K562 (cell line): Measurements from ENCODE around the gene LARP4B. TPM values are rescaled to one million over a fixed set of nuclear protein-coding genes. Genes with fewer than 3 reads are reported as not detected.

ENCODE experiments used
- ATAC-seq: fragments of 200-7000 bp; cut with Tn5 transposase; 3 replicates; pipeline ENCODE4 v1.9.1; 2020; ENCODE audit warnings: moderate library complexity
- BruUV-seq: library from RNA; stranded (reverse); fragments of 400-500 nt; replicated peaks from 2 replicates; lab custom pipeline; 2021; lab: Mats Ljungman, UMichigan
- CTCF ChIA-PET: fragments of 300-600 bp; formaldehyde crosslinking; extraction: SDS; loops from one replicate; lab custom pipeline; 2021; ENCODE audit warnings: low intra/inter-chr PET ratio; lab: Yijun Ruan, JAX
- POLR2A ChIA-PET: fragments of 300-600, 350-650 bp; sonication (Branson Sonifier 250); formaldehyde crosslinking; extraction: SDS; loops from one replicate; lab custom pipeline; 2021; ENCODE audit warnings: antibody characterized with exemption, inconsistent platforms; lab: Yijun Ruan, JAX
- DNase-seq, 4 experiments: peaks; one replicate each; pipeline versions ENCODE4 v3.0.0 to v3.0.0-alpha.2; 2011 to 2018; ENCODE audit warnings: low spot score in 3 of 4, mixed read lengths in 3 of 4; ENCODE audit errors: extremely low read depth in 1 of 4
- FAIRE-seq: peaks from 2 replicates; lab custom pipeline; 2011; peaks lifted over from hg19 to GRCh38; lab: Jason Lieb, UNC
- H2AFZ ChIP-seq: 2 replicates; pipeline ENCODE4 v1.6.0; 2011; ENCODE audit warnings: low read depth, low read length, control low read depth, inconsistent platforms
- H3K27ac ChIP-seq: fragments of 200-600 bp; 3 replicates; pipeline ENCODE4 v1.8.0; 2011; ENCODE audit warnings: low read depth, mild to moderate bottlenecking, control low read depth, inconsistent platforms, low read length, moderate library complexity, mixed read lengths; ENCODE audit errors: extremely low read depth
- H3K27me3 ChIP-seq, 2 experiments: fragments of 300-600 bp in 1 of 2; 2 replicates in 1 of 2; 3 replicates in 1 of 2; pipeline versions ENCODE4 v1.6.0 to v1.8.0; 2011; ENCODE audit warnings: inconsistent platforms in 2 of 2, low read length in 2 of 2, mild to moderate bottlenecking in 1 of 2, mixed read lengths in 1 of 2, moderate library complexity in 1 of 2; ENCODE audit not compliant: control insufficient read depth in 2 of 2, insufficient read depth in 2 of 2
- H3K36me3 ChIP-seq: fragments of 300-600 bp; 3 replicates; pipeline ENCODE4 v1.8.0; 2011; ENCODE audit warnings: mild to moderate bottlenecking, low read length, inconsistent platforms; ENCODE audit not compliant: control insufficient read depth, insufficient read depth
- H3K4me1 ChIP-seq, 2 experiments: fragments of 200-600 bp in 1 of 2; replicated peaks in 1 of 2; 2 replicates in 1 of 2; 3 replicates in 1 of 2; pipeline versions ENCODE4 v1.5.1 to v1.8.0; 2011; ENCODE audit warnings: inconsistent platforms in 2 of 2, low read length in 2 of 2, mild to moderate bottlenecking in 1 of 2, mixed read lengths in 1 of 2, moderate library complexity in 1 of 2; ENCODE audit not compliant: control insufficient read depth in 2 of 2, insufficient read depth in 2 of 2
- H3K4me2 ChIP-seq: 2 replicates; pipeline ENCODE4 v1.6.1; 2011; ENCODE audit warnings: low read length, control low read depth, inconsistent platforms, mixed read lengths; ENCODE audit not compliant: insufficient read depth
- H3K4me3 ChIP-seq: fragments of 200-600 bp; sonication (generic), shearing (Covaris generic); 2 replicates; pipeline ENCODE4 v1.5.1; 2016; ENCODE audit warnings: control low read depth, inconsistent platforms
- H3K79me2 ChIP-seq: fragments of 200-600 bp; 3 replicates; pipeline ENCODE4 v1.8.0; 2011; ENCODE audit warnings: low read length, inconsistent platforms; ENCODE audit not compliant: control insufficient read depth, insufficient read depth
- H3K9ac ChIP-seq, 2 experiments: 2 replicates each; pipeline versions ENCODE4 v1.6.0 to v1.6.1; 2011; ENCODE audit warnings: low read depth in 2 of 2, low read length in 2 of 2, control low read depth in 1 of 2, inconsistent platforms in 1 of 2, mild to moderate bottlenecking in 1 of 2, mixed read lengths in 1 of 2; ENCODE audit not compliant: insufficient read depth in 1 of 2
- H3K9me1 ChIP-seq: one replicate; pipeline ENCODE4 v1.6.0; 2011; ENCODE audit warnings: inconsistent platforms, mild to moderate bottlenecking, low read length, moderate library complexity; ENCODE audit not compliant: control insufficient read depth, insufficient read depth
- H3K9me3 ChIP-seq: replicated peaks from 2 replicates; pipeline ENCODE4 v1.5.1; 2011; ENCODE audit warnings: low read depth, low read length, inconsistent platforms; ENCODE audit not compliant: control insufficient read depth, insufficient read depth
- H4K20me1 ChIP-seq: replicated peaks from 2 replicates; pipeline ENCODE4 v1.6.1; 2011; ENCODE audit warnings: low read length, inconsistent platforms, mixed read lengths; ENCODE audit not compliant: control insufficient read depth, insufficient read depth
- ARID2 ChIP-seq: fragments of 450-650 bp; IDR thresholded peaks from 2 replicates; pipeline ENCODE4 v1.6.1; 2017; ENCODE audit warnings: antibody characterized with exemption, mild to moderate bottlenecking
- DNMT1 ChIP-seq: fragments of 450-650 bp; IDR thresholded peaks from 2 replicates; pipeline ENCODE4 v1.6.1; 2016; ENCODE audit warnings: antibody characterized with exemption, mild to moderate bottlenecking
- HMG20B ChIP-seq: fragments of 250-450 bp; sonication (Bioruptor Pico); IDR thresholded peaks from 2 replicates; pipeline ENCODE4 v1.5.0; 2021; ENCODE audit warnings: mild to moderate bottlenecking
- KAT2B ChIP-seq: IDR thresholded peaks from one replicate; pipeline ENCODE4 v1.6.1; 2012; ENCODE audit warnings: low read depth, mild to moderate bottlenecking, control low read depth, inconsistent platforms, low read length, moderate library complexity
- MAFF ChIP-seq: IDR thresholded peaks from 2 replicates; pipeline ENCODE4 v1.6.1; 2012; ENCODE audit warnings: low read length, improper control_type of control experiment
- POLR3A ChIP-seq: IDR thresholded peaks from 2 replicates; pipeline ENCODE4 v1.6.1; 2011; ENCODE audit warnings: borderline replicate concordance, mild to moderate bottlenecking, moderate library complexity; ENCODE audit not compliant: insufficient read length, insufficient read depth; ENCODE audit errors: extremely low read depth
- RBM14 ChIP-seq: fragments of 200-400 bp; formaldehyde crosslinking; IDR thresholded peaks from 2 replicates; pipeline ENCODE4 v1.6.1; 2018; ENCODE audit warnings: low read depth, mild to moderate bottlenecking, low read length, moderate library complexity, borderline replicate concordance; ENCODE audit not compliant: insufficient read depth
- STAT5A ChIP-seq: IDR thresholded peaks from 2 replicates; pipeline ENCODE4 v1.6.1; 2012; ENCODE audit warnings: low read length, inconsistent platforms, borderline replicate concordance
- TGIF2 ChIP-seq: sonication (generic); formaldehyde crosslinking; IDR thresholded peaks from 2 replicates; pipeline ENCODE4 v1.8.1; 2022; ENCODE audit warnings: mild to moderate bottlenecking, missing genetic modification reagents, moderate library complexity
- ZNF224 ChIP-seq: sonication (generic); formaldehyde crosslinking; IDR thresholded peaks from 2 replicates; pipeline ENCODE4 v1.8.0; 2022; ENCODE audit warnings: mild to moderate bottlenecking, missing genetic modification reagents
- ZNF561 ChIP-seq: fragments of 450-650 bp; formaldehyde crosslinking; conservative IDR thresholded peaks from 2 replicates; pipeline ENCODE4 v1.4.0; 2020; ENCODE audit warnings: mild to moderate bottlenecking, moderate library complexity
- ZNF830 ChIP-seq: fragments of 250-450 bp; sonication (Bioruptor Pico); IDR thresholded peaks from 2 replicates; pipeline ENCODE4 v1.5.0; 2021; ENCODE audit warnings: mild to moderate bottlenecking
- WGBS: fragments of 100-300 bp; shearing (Covaris generic); methylation state at CpG from one replicate; pipeline ENCODE4 v1.1.6; 2016; ENCODE audit warnings: low coverage, mixed read lengths; ENCODE audit not compliant: insufficient coverage; ENCODE audit errors: missing lambda C conversion rate; 5-methylcytosine and 5-hydroxymethylcytosine counted together
- in situ Hi-C: fragments of 300-500 bp; cut with MboI; formaldehyde crosslinking; loops from 4 replicates; pipeline ENCODE4 v1.15.0; 2018; ENCODE audit warnings: inconsistent platforms, mixed read lengths
- intact Hi-C: fragments of 100-400 bp; cut with micrococcal nuclease; formaldehyde crosslinking; loops from 2 replicates; pipeline ENCODE4 v1.14.2; 2022
- polyA plus RNA-seq, 8 experiments: library from polyadenylated mRNA; depleted of rRNA in 4 of 8; stranded (reverse) in 5 of 8; unstranded in 3 of 8; fragments of >200 nt; fragmentation: Nextera tagmentation in 2 of 8; fragmentation: Illumina TruSeq in 1 of 8; extraction: Ambion mirVana in 2 of 8; extraction: Trizol in 1 of 8; gene quantifications; 2 replicates each; pipeline versions ENCODE4 v1.2.1 to v1.2.3, GENCODE V29; 2011 to 2014; ENCODE audit warnings: inconsistent platforms in 1 of 8, missing spikeins in 1 of 8
- total RNA-seq, 7 experiments: library from RNA; depleted of rRNA in 6 of 7; stranded (reverse); fragments of >200 nt in 6 of 7; fragmentation: Illumina TruSeq in 2 of 7; extraction: Trizol in 2 of 7; gene quantifications; 2 replicates each; pipeline versions ENCODE4 v1.2.1 to v1.2.3, GENCODE V29; 2011 to 2021; ENCODE audit warnings: low replicate concordance in 1 of 7
- TF ChIP-seq, protein P1 (sequence below): fragments of 450-650 bp; IDR thresholded peaks from 2 replicates; pipeline ENCODE4 v1.6.1; 2016; ENCODE audit warnings: low read depth
- TF ChIP-seq, protein P2 (sequence below): fragments of 200-400 bp; formaldehyde crosslinking; IDR thresholded peaks from 2 replicates; pipeline ENCODE4 v1.6.1; 2017; ENCODE audit warnings: mild to moderate bottlenecking, low read depth, low read length, moderate library complexity

Gene LARP4B
- total and polyA plus RNA-seq, 9 of the 15 experiments (the other 6 are each of a cell fraction or from before 2014, with no cell fraction given), result 11.8 to 130 (median 42.6) TPM

- ChIA-PET POLR2A (interaction anchor here (0.6 kb wide), 1 partner anchor 13 kb away, joined by 3 read pairs; no protein-coding TSS in a partner anchor), CTCF (no interaction called here)
- Histone ChIP-seq H3K9me1 (peaks cover 4% of the 10 kb centered on the region), H3K36me3 (peaks cover 92% of the 10 kb centered on the region), H4K20me1 (peaks cover 6% of the 10 kb centered on the region; the same call in 1 of the 2 replicates), H2AFZ (no peak overlapping the region), H3K9ac (no peak overlapping the region), H3K27me3 (no peaks in the 10 kb centered on the region), H3K4me1 (peaks cover 0 to under 1% of the 10 kb centered on the region in 2 experiments; a peak in 1 of 5 replicates), H3K9me3 (no peaks in the 10 kb centered on the region), H3K79me2 (peaks cover 45% of the 10 kb centered on the region), H3K4me2 (no peak overlapping the region), H3K4me3 (no peak overlapping the region), H3K27ac (no peak overlapping the region)
- in situ Hi-C loops, result no loop called here
- BruUV-seq, result no TSS peak
- DNase-seq (no peak), ATAC-seq (no peak), FAIRE-seq (no peak)
- intact Hi-C loops, result no loop called here
- 99% methylated on average over 5 of the region's 5 CpGs for WGBS
- TF ChIP-seq DNMT1 (no peak), KAT2B (no peak), ZNF224 (CRISPR knock-in tag) (no peak), HMG20B (CRISPR knock-in tag) (no peak), POLR3A (no peak), ZNF830 (CRISPR knock-in tag) (no peak), TGIF2 (no peak), STAT5A (no peak), ARID2 (no peak), RBM14 (no peak), MAFF (no peak), ZNF561 (CRISPR knock-in tag) (no peak)
- TF ChIP-seq, protein P1, sequence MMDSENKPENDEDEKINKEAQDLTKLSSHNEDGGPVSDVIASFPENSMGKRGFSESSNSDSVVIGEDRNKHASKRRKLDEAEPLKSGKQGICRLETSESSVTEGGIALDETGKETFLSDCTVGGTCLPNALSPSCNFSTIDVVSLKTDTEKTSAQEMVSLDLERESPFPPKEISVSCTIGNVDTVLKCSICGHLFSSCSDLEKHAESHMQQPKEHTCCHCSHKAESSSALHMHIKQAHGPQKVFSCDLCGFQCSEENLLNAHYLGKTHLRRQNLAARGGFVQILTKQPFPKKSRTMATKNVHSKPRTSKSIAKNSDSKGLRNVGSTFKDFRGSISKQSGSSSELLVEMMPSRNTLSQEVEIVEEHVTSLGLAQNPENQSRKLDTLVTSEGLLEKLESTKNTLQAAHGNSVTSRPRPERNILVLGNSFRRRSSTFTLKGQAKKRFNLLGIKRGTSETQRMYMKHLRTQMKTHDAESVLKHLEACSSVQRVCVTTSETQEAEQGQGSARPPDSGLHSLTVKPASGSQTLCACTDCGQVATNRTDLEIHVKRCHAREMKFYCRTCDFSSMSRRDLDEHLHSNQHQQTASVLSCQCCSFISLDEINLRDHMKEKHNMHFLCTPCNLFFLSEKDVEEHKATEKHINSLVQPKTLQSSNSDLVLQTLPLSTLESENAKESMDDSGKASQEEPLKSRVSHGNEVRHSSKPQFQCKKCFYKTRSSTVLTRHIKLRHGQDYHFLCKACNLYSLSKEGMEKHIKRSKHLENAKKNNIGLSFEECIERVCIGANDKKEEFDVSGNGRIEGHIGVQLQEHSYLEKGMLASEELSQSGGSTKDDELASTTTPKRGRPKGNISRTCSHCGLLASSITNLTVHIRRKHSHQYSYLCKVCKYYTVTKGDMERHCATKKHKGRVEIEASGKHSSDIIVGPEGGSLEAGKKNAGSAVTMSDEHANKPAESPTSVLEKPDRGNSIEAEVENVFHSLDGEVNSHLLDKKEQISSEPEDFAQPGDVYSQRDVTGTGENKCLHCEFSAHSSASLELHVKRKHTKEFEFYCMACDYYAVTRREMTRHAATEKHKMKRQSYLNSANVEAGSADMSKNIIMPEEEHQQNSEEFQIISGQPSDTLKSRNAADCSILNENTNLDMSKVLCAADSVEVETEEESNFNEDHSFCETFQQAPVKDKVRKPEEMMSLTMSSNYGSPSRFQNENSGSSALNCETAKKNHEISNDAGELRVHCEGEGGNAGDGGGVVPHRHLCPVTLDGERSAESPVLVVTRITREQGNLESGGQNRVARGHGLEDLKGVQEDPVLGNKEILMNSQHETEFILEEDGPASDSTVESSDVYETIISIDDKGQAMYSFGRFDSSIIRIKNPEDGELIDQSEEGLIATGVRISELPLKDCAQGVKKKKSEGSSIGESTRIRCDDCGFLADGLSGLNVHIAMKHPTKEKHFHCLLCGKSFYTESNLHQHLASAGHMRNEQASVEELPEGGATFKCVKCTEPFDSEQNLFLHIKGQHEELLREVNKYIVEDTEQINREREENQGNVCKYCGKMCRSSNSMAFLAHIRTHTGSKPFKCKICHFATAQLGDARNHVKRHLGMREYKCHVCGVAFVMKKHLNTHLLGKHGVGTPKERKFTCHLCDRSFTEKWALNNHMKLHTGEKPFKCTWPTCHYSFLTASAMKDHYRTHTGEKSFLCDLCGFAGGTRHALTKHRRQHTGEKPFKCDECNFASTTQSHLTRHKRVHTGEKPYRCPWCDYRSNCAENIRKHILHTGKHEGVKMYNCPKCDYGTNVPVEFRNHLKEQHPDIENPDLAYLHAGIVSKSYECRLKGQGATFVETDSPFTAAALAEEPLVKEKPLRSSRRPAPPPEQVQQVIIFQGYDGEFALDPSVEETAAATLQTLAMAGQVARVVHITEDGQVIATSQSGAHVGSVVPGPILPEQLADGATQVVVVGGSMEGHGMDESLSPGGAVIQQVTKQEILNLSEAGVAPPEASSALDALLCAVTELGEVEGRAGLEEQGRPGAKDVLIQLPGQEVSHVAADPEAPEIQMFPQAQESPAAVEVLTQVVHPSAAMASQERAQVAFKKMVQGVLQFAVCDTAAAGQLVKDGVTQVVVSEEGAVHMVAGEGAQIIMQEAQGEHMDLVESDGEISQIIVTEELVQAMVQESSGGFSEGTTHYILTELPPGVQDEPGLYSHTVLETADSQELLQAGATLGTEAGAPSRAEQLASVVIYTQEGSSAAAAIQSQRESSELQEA, result no peak
- TF ChIP-seq, protein P2, sequence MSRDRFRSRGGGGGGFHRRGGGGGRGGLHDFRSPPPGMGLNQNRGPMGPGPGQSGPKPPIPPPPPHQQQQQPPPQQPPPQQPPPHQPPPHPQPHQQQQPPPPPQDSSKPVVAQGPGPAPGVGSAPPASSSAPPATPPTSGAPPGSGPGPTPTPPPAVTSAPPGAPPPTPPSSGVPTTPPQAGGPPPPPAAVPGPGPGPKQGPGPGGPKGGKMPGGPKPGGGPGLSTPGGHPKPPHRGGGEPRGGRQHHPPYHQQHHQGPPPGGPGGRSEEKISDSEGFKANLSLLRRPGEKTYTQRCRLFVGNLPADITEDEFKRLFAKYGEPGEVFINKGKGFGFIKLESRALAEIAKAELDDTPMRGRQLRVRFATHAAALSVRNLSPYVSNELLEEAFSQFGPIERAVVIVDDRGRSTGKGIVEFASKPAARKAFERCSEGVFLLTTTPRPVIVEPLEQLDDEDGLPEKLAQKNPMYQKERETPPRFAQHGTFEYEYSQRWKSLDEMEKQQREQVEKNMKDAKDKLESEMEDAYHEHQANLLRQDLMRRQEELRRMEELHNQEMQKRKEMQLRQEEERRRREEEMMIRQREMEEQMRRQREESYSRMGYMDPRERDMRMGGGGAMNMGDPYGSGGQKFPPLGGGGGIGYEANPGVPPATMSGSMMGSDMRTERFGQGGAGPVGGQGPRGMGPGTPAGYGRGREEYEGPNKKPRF, result no peak
Observed at GRCh38 chr10:841535-841934, 90.0 kb downstream of the LARP4B start.
